WI38 (cell line): ENCODE results near the gene EXOC4.

Experiments used
- H3K4me3 ChIP-seq: 2 replicates; pipeline ENCODE4 v1.5.1; 2011; ENCODE audit warnings: low read depth, mild to moderate bottlenecking, control low read depth, low read length
- TF ChIP-seq, protein P1 (sequence below): IDR thresholded peaks from 2 replicates; pipeline ENCODE4 v1.5.1; 2012; ENCODE audit warnings: low read depth, mild to moderate bottlenecking, control low read depth, low read length

The EXOC4 gene

DNA sequence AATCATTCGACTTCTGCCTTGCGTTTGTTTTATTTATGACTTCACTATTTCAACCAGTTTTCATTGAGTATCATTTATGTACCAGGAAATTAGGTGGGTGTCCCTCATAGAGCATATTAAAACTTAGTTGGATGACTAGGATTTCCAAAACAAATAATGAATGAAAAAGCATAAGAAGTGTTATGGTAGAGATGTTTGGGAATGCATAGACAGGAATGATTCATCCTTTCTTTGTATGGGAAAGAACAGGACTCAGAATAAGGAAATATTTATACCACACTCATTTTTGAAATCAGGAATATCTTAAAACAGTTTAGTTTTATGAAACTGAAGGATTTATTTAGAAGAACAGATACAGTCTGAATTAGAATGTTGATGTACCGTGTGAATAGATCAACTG is 315.7 kb downstream of the EXOC4 start:
- H3K4me3 ChIP-seq = no peak overlapping the region
- TF ChIP-seq, protein P1, sequence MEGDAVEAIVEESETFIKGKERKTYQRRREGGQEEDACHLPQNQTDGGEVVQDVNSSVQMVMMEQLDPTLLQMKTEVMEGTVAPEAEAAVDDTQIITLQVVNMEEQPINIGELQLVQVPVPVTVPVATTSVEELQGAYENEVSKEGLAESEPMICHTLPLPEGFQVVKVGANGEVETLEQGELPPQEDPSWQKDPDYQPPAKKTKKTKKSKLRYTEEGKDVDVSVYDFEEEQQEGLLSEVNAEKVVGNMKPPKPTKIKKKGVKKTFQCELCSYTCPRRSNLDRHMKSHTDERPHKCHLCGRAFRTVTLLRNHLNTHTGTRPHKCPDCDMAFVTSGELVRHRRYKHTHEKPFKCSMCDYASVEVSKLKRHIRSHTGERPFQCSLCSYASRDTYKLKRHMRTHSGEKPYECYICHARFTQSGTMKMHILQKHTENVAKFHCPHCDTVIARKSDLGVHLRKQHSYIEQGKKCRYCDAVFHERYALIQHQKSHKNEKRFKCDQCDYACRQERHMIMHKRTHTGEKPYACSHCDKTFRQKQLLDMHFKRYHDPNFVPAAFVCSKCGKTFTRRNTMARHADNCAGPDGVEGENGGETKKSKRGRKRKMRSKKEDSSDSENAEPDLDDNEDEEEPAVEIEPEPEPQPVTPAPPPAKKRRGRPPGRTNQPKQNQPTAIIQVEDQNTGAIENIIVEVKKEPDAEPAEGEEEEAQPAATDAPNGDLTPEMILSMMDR = no peak

DNA sequence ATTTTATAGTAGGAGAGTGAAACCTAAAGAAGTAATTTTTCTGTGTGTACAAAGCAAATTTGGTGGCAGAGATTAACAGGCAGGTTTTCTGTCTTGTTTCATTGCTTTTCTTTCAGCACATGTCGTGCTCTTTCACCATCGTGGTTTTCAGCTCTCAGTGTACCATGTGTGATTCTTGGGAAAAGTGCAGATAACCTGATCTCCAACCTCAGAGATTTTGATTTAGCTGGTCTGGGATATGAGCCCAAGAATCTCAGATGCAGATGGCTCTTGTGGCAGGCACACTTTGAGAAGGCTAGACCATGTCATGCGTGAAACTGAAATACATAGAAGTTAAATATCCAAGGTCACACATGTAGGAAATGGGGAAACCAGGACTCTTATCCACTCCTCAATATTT is 317.4 kb downstream of the EXOC4 start:
- no peak overlapping the region for H3K4me3 ChIP-seq
- TF ChIP-seq, protein P1 = no peak

DNA sequence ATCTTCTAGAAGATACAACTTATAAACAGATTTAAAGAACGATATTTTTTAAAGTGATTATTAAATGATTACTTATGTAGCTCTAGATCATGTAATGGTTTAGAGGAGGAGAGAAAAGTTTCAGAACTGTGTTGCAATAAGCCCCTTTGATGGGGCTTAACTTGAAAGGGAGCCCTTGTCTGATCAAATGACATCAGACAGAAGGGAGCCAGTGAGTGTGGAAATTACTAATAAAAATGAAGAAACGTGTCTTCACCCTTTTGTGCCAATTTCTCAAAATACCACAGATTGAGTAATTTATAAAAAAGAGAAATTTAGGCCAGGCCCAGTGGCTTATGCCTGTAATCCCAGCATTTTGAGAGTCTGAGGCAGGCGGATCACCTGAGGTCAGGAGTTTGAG is 318.2 kb downstream of the EXOC4 start:
- TF ChIP-seq, protein P1 = no peak
- H3K4me3 ChIP-seq = no peak overlapping the region

DNA sequence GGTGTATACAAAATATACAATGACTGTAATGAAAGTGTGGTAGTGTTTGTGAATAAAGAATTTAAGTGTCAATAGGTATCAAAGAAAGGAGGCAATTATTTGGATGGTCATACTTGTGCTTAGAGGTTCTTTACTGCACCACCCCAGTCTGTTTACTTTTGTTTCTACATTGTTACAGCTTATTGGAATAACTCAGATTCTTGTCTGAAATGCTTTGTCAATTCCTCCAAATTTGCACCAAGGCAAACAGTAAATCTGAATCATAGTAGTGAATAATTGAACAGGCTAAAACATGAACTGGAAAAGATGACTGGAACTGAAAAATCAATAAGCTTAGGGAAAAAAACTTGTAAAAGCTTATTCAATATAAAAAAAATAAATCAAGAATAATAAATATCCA is 319.2 kb downstream of the EXOC4 start:
- TF ChIP-seq, protein P1 = no peak
- no peak overlapping the region for H3K4me3 ChIP-seq

DNA sequence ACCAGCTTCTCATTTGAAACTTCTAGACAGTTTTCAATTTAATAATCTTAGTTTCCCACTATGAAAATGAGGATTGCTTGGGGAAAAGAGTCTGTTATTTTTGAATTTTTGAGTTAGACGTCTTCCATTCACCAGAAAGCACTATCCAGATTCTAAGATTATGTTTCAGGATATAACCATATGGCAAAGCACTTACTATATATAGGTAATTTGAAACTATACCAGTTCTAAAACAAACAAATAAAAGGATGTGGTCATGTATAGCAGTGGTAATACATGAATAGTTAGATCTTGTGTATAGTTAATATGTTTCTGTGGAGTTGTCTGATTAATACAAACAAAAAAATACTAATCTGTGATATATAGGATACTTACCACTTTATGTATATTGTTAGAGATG is 320.0 kb downstream of the EXOC4 start:
- TF ChIP-seq, protein P1 = no peak
- H3K4me3 ChIP-seq = no peak overlapping the region

DNA sequence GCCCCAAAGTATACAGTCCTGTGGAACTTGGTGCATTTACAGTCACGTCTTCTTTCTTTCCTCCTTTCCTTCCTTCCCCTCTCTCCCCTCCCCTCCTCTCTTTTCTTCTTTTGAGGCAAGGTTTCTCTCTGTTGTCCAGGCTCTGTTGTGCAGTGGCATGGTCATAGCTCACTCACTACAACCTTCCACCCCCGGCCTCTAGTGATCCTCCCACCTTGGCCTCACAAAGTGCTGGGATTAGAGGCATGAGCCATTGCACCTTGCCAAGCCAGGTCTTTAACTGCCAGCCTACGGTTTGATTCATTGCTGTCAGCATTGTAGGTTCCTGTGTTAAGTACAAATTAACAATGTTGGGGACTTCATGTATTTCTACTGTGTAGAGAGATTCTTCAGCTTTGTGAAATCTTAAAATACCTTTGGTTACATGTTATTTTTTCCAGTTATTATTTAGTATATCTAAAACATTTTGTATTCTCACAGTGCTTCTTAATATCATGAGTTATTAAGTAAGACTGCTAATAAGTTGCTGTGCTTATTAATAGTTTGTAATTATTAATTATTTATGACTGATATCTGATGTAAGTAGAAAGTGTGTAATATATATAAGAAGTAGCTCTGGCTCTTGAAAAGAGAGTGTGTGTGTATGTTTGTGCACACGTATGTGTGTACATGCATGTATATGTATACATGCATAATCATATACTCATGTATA is 320.8 kb downstream of the EXOC4 start:
- no peak overlapping the region for H3K4me3 ChIP-seq
- TF ChIP-seq, protein P1 = no peak

DNA sequence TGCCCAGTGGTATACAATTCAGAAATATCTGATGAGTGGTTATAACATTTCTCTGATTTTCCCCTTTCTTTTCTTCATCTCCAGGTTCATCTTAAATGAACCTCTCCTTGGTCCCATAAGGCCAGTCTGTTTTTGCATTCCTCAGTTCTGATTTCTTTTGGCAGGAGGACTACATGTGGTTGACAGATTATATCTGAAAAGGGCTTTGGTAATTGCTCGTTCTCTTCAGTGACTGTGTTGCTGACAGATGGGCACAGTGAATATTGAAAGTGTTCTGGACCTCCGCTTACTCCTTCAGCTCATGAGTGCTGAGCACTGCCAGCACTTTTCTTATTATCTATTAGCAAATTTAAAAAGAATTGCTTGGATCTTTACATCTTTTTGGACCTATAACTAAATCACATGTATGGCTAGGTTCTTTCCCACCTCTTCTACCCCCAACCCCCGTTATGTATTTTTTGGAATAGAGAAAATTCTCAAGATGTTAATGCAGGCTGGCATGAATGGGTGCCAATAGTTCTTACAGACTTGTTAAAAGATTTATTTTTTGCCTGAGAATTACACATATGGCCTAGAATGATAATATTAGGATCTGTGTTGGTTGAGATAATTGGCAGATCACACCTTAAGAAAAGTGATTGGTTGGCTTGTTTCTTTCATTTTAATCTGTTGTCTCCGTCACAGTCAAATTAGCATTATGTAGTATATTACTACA is 323.0 kb downstream of the EXOC4 start:
- TF ChIP-seq, protein P1 = no peak
- no peak overlapping the region for H3K4me3 ChIP-seq
